Measurements from ENCODE around the gene FAM156B. TPM values are rescaled to one million over a fixed set of nuclear protein-coding genes. Genes with fewer than 3 reads are reported as not detected.
"Not testable (repeated sequence)": the region's sequence is repeated elsewhere in the genome, so short reads cannot be mapped to it uniquely, and the experiment has no call there.

Gene FAM156B
- polyA plus RNA-seq, 1 donor = 11.6 TPM

- DNase-seq; H3K4me1 ChIP-seq (ENCODE audit: control insufficient read depth, insufficient read depth, low read length); H3K9me3 ChIP-seq (ENCODE audit: control insufficient read depth, low read depth, low read length); H3K36me3 ChIP-seq (ENCODE audit: control insufficient read depth, insufficient read depth, low read length); H3K4me3 ChIP-seq (ENCODE audit: low read length); H3K27ac ChIP-seq (ENCODE audit: low read length); H3K27me3 ChIP-seq (ENCODE audit: control insufficient read depth, insufficient read depth, low read length): not testable (repeated sequence)
- no CpG with 5 or more reads among the region's 3 CpGs for WGBS (ENCODE audit: insufficient coverage, low lambda C conversion rate)
Observed at GRCh38 chrX:52914704-52915103, 17.6 kb downstream of the FAM156B start.

GRCh38 chrX:52923781-52924241 is 26.7 kb downstream of the FAM156B start:
- WGBS (ENCODE audit: insufficient coverage, low lambda C conversion rate) = no CpG with 5 or more reads among the region's 4 CpGs
- no peak for DNase-seq

GRCh38 chrX:52930214-52930613 is 33.1 kb downstream of the FAM156B start:
- H3K9me3 ChIP-seq (ENCODE audit: control insufficient read depth, low read depth, low read length); H3K27ac ChIP-seq (ENCODE audit: low read length); H3K36me3 ChIP-seq (ENCODE audit: control insufficient read depth, insufficient read depth, low read length); H3K27me3 ChIP-seq (ENCODE audit: control insufficient read depth, insufficient read depth, low read length); DNase-seq; H3K4me1 ChIP-seq (ENCODE audit: control insufficient read depth, insufficient read depth, low read length); H3K4me3 ChIP-seq (ENCODE audit: low read length): not testable (repeated sequence)
- WGBS (ENCODE audit: insufficient coverage, low lambda C conversion rate) = no CpG with 5 or more reads among the region's 6 CpGs

More at GRCh38 chrX:52923781-52924241, 26.7 kb downstream of the FAM156B start:
- no peaks in the 10 kb centered on the region for H3K9me3 ChIP-seq (ENCODE audit: control insufficient read depth, low read depth, low read length)
- H3K27ac ChIP-seq (ENCODE audit: low read length) = no peak overlapping the region
- H3K36me3 ChIP-seq (ENCODE audit: control insufficient read depth, insufficient read depth, low read length) = no peaks in the 10 kb centered on the region
- no peak overlapping the region for H3K4me3 ChIP-seq (ENCODE audit: low read length)
- no peaks in the 10 kb centered on the region for H3K27me3 ChIP-seq (ENCODE audit: control insufficient read depth, insufficient read depth, low read length)
- H3K4me1 ChIP-seq (ENCODE audit: control insufficient read depth, insufficient read depth, low read length) = peaks cover 3% of the 10 kb centered on the region

GRCh38 chrX:52933213-52933612 is 36.1 kb downstream of the FAM156B start:
- no peaks in the 10 kb centered on the region for H3K36me3 ChIP-seq (ENCODE audit: control insufficient read depth, insufficient read depth, low read length)
- no CpG with 5 or more reads among the region's 2 CpGs for WGBS (ENCODE audit: insufficient coverage, low lambda C conversion rate)
- H3K4me3 ChIP-seq (ENCODE audit: low read length) = no peak overlapping the region
- no peaks in the 10 kb centered on the region for H3K9me3 ChIP-seq (ENCODE audit: control insufficient read depth, low read depth, low read length)
- no peak for DNase-seq
- H3K27ac ChIP-seq (ENCODE audit: low read length) = no peak overlapping the region
- no peaks in the 10 kb centered on the region for H3K4me1 ChIP-seq (ENCODE audit: control insufficient read depth, insufficient read depth, low read length)
- H3K27me3 ChIP-seq (ENCODE audit: control insufficient read depth, insufficient read depth, low read length) = no peaks in the 10 kb centered on the region

- 16% methylated on average over 5 of the region's 27 CpGs for WGBS (ENCODE audit: insufficient coverage, low lambda C conversion rate)
- Histone ChIP-seq H3K27ac (ENCODE audit: low read length) (peak overlapping the region; percentile 99), H3K9me3 (ENCODE audit: control insufficient read depth, low read depth, low read length) (no peaks in the 10 kb centered on the region), H3K36me3 (ENCODE audit: control insufficient read depth, insufficient read depth, low read length) (no peaks in the 10 kb centered on the region), H3K4me1 (ENCODE audit: control insufficient read depth, insufficient read depth, low read length) (no peaks in the 10 kb centered on the region), H3K27me3 (ENCODE audit: control insufficient read depth, insufficient read depth, low read length) (no peaks in the 10 kb centered on the region), H3K4me3 (ENCODE audit: low read length) (peak overlapping the region; percentile 81)
- no peak for DNase-seq
Observed at GRCh38 chrX:52933976-52934703, 37.0 kb downstream of the FAM156B start.

GRCh38 chrX:52934704-52935469 is 37.8 kb downstream of the FAM156B start:
- Histone ChIP-seq H3K4me1 (ENCODE audit: control insufficient read depth, insufficient read depth, low read length) (no peaks in the 10 kb centered on the region), H3K9me3 (ENCODE audit: control insufficient read depth, low read depth, low read length) (no peaks in the 10 kb centered on the region), H3K27me3 (ENCODE audit: control insufficient read depth, insufficient read depth, low read length) (no peaks in the 10 kb centered on the region), H3K4me3 (ENCODE audit: low read length) (peak overlapping the region; percentile 81), H3K27ac (ENCODE audit: low read length) (peak overlapping the region; percentile 99), H3K36me3 (ENCODE audit: control insufficient read depth, insufficient read depth, low read length) (no peaks in the 10 kb centered on the region)
- WGBS (ENCODE audit: insufficient coverage, low lambda C conversion rate) = no CpG with 5 or more reads among the region's 61 CpGs
- peak; percentile 93 to 96 for DNase-seq

GRCh38 chrX:52935470-52935784 is 38.3 kb downstream of the FAM156B start:
- H3K4me1 ChIP-seq (ENCODE audit: control insufficient read depth, insufficient read depth, low read length); DNase-seq; H3K36me3 ChIP-seq (ENCODE audit: control insufficient read depth, insufficient read depth, low read length); H3K9me3 ChIP-seq (ENCODE audit: control insufficient read depth, low read depth, low read length); H3K27me3 ChIP-seq (ENCODE audit: control insufficient read depth, insufficient read depth, low read length): not testable (repeated sequence)
- Histone ChIP-seq H3K27ac (ENCODE audit: low read length) (peak overlapping the region; percentile 99), H3K4me3 (ENCODE audit: low read length) (peak overlapping the region; percentile 81)
- WGBS (ENCODE audit: insufficient coverage, low lambda C conversion rate) = no CpG with 5 or more reads among the region's 10 CpGs

GRCh38 chrX:52940704-52941103 is 43.6 kb downstream of the FAM156B start:
- DNase-seq; H3K36me3 ChIP-seq (ENCODE audit: control insufficient read depth, insufficient read depth, low read length): not testable (repeated sequence)
- no CpG with 5 or more reads among the region's 4 CpGs for WGBS (ENCODE audit: insufficient coverage, low lambda C conversion rate)

GRCh38 chrX:52941728-52942127 is 44.6 kb downstream of the FAM156B start:
- no CpG with 5 or more reads among the region's 10 CpGs for WGBS (ENCODE audit: insufficient coverage, low lambda C conversion rate)
- not testable (repeated sequence) for DNase-seq; H3K9me3 ChIP-seq (ENCODE audit: control insufficient read depth, low read depth, low read length); H3K27me3 ChIP-seq (ENCODE audit: control insufficient read depth, insufficient read depth, low read length); H3K36me3 ChIP-seq (ENCODE audit: control insufficient read depth, insufficient read depth, low read length); H3K27ac ChIP-seq (ENCODE audit: low read length); H3K4me3 ChIP-seq (ENCODE audit: low read length); H3K4me1 ChIP-seq (ENCODE audit: control insufficient read depth, insufficient read depth, low read length)

More at GRCh38 chrX:52940704-52941103, 43.6 kb downstream of the FAM156B start:
- not testable (repeated sequence) for H3K27ac ChIP-seq (ENCODE audit: low read length); H3K4me1 ChIP-seq (ENCODE audit: control insufficient read depth, insufficient read depth, low read length); H3K27me3 ChIP-seq (ENCODE audit: control insufficient read depth, insufficient read depth, low read length); H3K9me3 ChIP-seq (ENCODE audit: control insufficient read depth, low read depth, low read length); H3K4me3 ChIP-seq (ENCODE audit: low read length)

- H3K4me1 ChIP-seq (ENCODE audit: control insufficient read depth, insufficient read depth, low read length); DNase-seq; H3K27me3 ChIP-seq (ENCODE audit: control insufficient read depth, insufficient read depth, low read length); H3K36me3 ChIP-seq (ENCODE audit: control insufficient read depth, insufficient read depth, low read length); H3K4me3 ChIP-seq (ENCODE audit: low read length); H3K27ac ChIP-seq (ENCODE audit: low read length); H3K9me3 ChIP-seq (ENCODE audit: control insufficient read depth, low read depth, low read length): not testable (repeated sequence)
- whole genome bisulfite sequencing (ENCODE audit: insufficient coverage, low lambda C conversion rate) = no CpG with 5 or more reads among the region's 14 CpGs
Observed at GRCh38 chrX:52945838-52946494, 48.8 kb downstream of the FAM156B start.
